ENCODE results near the gene PPP1R15B.

PPP1R15B gene

DNA sequence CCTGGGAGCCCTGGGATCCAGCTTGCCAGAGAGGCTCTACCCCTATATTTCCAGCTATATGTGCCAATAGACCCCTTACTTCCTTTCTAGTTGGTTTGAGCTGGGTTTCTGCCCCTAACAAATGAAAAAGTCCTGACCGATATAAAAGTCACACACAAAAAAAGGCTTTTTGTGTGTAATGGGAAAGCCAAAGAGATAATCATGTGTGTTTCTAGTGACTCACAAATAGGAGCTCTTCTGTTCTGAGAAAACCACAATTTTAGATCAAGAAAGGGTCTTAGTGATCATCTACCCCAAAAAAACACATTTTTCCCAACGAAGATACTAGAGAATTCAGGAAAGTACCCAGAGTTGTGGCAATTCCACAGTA, 28.9 kb downstream of the PPP1R15B start:
- H2AFZ ChIP-seq (ENCODE audit: low read depth, low read length, severe bottlenecking) = no peak overlapping the region
- no peaks in the 10 kb centered on the region for H3K27me3 ChIP-seq (ENCODE audit: low read length)
- H3F3A ChIP-seq (ENCODE audit: insufficient read depth) = no peaks in the 10 kb centered on the region
- H3K4me2 ChIP-seq (ENCODE audit: low read depth, low read length, poor library complexity, severe bottlenecking) = peak overlapping the region; percentile 31
- no peak overlapping the region for H3K4me3 ChIP-seq (ENCODE audit: insufficient read depth, low read length, poor library complexity, severe bottlenecking)
- H3K9ac ChIP-seq (ENCODE audit: low read length) = no peak overlapping the region
- H3K36me3 ChIP-seq (ENCODE audit: low read length) = no peaks in the 10 kb centered on the region
- no peaks in the 10 kb centered on the region for H4K20me1 ChIP-seq (ENCODE audit: low read depth, low read length)
- H3K9me2 ChIP-seq (replicated peaks; ENCODE audit: insufficient read depth, low read length) = no peaks in the 10 kb centered on the region
- no peaks in the 10 kb centered on the region for H3K79me2 ChIP-seq (ENCODE audit: insufficient read depth, low read length)
- H3K27ac ChIP-seq (ENCODE audit: low read depth, low read length) = no peak overlapping the region
- TF ChIP-seq EZH2phosphoT487 (conservative IDR thresholded peaks at IDR 0.05; ENCODE audit: low read length) = no peak
- TF ChIP-seq, protein P1, sequence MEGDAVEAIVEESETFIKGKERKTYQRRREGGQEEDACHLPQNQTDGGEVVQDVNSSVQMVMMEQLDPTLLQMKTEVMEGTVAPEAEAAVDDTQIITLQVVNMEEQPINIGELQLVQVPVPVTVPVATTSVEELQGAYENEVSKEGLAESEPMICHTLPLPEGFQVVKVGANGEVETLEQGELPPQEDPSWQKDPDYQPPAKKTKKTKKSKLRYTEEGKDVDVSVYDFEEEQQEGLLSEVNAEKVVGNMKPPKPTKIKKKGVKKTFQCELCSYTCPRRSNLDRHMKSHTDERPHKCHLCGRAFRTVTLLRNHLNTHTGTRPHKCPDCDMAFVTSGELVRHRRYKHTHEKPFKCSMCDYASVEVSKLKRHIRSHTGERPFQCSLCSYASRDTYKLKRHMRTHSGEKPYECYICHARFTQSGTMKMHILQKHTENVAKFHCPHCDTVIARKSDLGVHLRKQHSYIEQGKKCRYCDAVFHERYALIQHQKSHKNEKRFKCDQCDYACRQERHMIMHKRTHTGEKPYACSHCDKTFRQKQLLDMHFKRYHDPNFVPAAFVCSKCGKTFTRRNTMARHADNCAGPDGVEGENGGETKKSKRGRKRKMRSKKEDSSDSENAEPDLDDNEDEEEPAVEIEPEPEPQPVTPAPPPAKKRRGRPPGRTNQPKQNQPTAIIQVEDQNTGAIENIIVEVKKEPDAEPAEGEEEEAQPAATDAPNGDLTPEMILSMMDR (IDR thresholded peaks at IDR 0.05; ENCODE audit: insufficient read depth, low read length, poor library complexity, severe bottlenecking) = no peak
- H3K9me3 ChIP-seq (ENCODE audit: insufficient read depth, low read length) = no peaks in the 10 kb centered on the region

DNA sequence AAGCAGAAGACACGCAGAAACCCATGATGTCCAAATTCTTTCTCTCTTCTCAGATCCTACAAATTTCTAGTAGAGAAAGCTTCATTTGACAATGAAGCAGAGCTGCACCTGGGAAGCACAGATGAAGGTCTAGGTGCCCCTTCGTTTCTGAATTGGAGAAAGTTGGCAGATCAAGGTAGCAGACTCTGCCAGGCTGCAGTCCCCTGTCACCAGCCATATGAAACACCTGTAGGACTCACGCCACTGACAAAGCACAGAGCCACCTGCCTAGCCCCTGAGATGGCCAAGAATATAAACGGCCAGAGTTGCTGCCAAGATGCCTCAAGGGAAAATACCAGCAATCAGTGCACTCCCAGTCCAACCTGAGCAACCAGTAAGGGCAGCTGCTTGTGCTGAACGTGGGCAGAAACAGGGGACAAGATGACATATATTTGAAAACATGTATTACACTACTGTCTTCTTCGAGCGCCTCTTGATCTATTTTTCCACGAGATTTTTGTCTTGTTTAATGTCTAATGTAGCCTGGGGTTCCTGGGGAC, 31.3 kb downstream of the PPP1R15B start:
- H3K9me2 ChIP-seq (replicated peaks; ENCODE audit: insufficient read depth, low read length) = no peaks in the 10 kb centered on the region
- H4K20me1 ChIP-seq (ENCODE audit: low read depth, low read length) = no peaks in the 10 kb centered on the region
- no peaks in the 10 kb centered on the region for H3K79me2 ChIP-seq (ENCODE audit: insufficient read depth, low read length)
- no peak overlapping the region for H3K27ac ChIP-seq (ENCODE audit: low read depth, low read length)
- no peaks in the 10 kb centered on the region for H3K27me3 ChIP-seq (ENCODE audit: low read length)
- H3F3A ChIP-seq (ENCODE audit: insufficient read depth) = no peaks in the 10 kb centered on the region
- no peak overlapping the region for H3K9ac ChIP-seq (ENCODE audit: low read length)
- TF ChIP-seq, protein P1 (IDR thresholded peaks at IDR 0.05; ENCODE audit: insufficient read depth, low read length, poor library complexity, severe bottlenecking) = no peak
- no peak for TF ChIP-seq EZH2phosphoT487 (conservative IDR thresholded peaks at IDR 0.05; ENCODE audit: low read length)
- no peak overlapping the region for H3K4me3 ChIP-seq (ENCODE audit: insufficient read depth, low read length, poor library complexity, severe bottlenecking)
- H3K9me3 ChIP-seq (ENCODE audit: insufficient read depth, low read length) = no peaks in the 10 kb centered on the region
- H3K36me3 ChIP-seq (ENCODE audit: low read length) = no peaks in the 10 kb centered on the region
- H2AFZ ChIP-seq (ENCODE audit: low read depth, low read length, severe bottlenecking) = no peak overlapping the region
- H3K4me2 ChIP-seq (ENCODE audit: low read depth, low read length, poor library complexity, severe bottlenecking) = no peak overlapping the region

DNA sequence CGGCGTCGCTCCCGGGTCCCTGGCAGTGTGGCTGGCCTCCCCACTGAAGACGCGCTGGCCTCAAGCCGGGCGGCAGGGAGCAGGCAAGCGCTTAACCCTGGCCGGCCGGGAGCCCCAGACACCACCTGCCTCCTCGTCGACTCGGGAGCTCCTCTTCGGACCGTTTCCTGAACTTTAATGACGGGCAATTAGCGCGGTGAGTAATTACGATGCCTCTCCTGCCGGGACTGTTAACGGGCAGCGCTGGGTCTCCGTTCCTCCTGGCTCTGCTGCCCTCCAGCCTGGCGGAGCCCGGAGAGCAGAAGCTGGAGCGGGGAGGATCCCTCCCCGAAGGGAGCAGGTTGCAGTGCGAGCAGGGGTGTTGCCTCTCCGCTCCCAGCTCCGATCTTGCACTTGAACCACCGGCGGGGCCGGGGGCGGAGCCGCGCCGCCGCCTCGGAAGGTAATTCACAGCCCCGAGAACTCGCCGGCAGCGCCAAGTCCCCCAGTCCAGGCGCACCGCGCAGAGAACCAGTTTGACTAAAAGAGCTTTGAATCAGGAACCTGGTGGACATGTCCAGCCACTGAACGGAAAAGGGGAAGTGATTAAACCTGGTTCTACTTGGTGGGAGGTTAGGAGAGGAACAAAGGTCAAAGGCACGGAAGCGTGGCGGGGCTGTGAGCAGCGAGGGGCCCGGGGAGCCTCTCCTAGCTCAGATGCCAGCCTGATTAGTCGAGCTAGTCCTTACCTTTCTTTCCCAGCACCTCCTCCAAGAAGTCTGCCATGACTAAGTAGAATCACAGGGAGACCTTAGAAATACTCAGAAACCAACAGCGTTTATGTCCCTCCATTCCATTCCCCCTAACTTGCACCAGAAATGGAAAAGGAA, 33.6 kb downstream of the PPP1R15B start:
- Histone ChIP-seq H3F3A (ENCODE audit: insufficient read depth) (no peaks in the 10 kb centered on the region), H3K4me3 (ENCODE audit: insufficient read depth, low read length, poor library complexity, severe bottlenecking) (no peak overlapping the region), H3K9me3 (ENCODE audit: insufficient read depth, low read length) (no peaks in the 10 kb centered on the region), H3K79me2 (ENCODE audit: insufficient read depth, low read length) (no peaks in the 10 kb centered on the region), H3K36me3 (ENCODE audit: low read length) (no peaks in the 10 kb centered on the region), H3K9ac (ENCODE audit: low read length) (no peak overlapping the region), H3K4me2 (ENCODE audit: low read depth, low read length, poor library complexity, severe bottlenecking) (no peak overlapping the region), H4K20me1 (ENCODE audit: low read depth, low read length) (no peaks in the 10 kb centered on the region), H3K9me2 (replicated peaks; ENCODE audit: insufficient read depth, low read length) (no peaks in the 10 kb centered on the region), H3K27me3 (ENCODE audit: low read length) (no peaks in the 10 kb centered on the region), H2AFZ (ENCODE audit: low read depth, low read length, severe bottlenecking) (no peak overlapping the region), H3K27ac (ENCODE audit: low read depth, low read length) (no peak overlapping the region)
- TF ChIP-seq EZH2phosphoT487 (conservative IDR thresholded peaks at IDR 0.05; ENCODE audit: low read length) = no peak
- TF ChIP-seq, protein P1 (IDR thresholded peaks at IDR 0.05; ENCODE audit: insufficient read depth, low read length, poor library complexity, severe bottlenecking) = no peak

Data from SU-DHL-6 (cell line).